Left lung (tissue), 10 donors: ENCODE data around the gene VPS13D. TPM values are rescaled to one million over a fixed set of nuclear protein-coding genes. Genes with fewer than 3 reads are reported as not detected.
A peak's percentile ranks its signal among the peaks of the same experiment; 100 is the strongest.

Experiments used
- ATAC-seq: fragments of 200-7000 bp; cut with Tn5 transposase; one replicate; pipeline ENCODE4 v1.9.1; 2020; ENCODE audit warnings: moderate library complexity
- DNase-seq, 4 donors: peaks; one replicate each; pipeline ENCODE4 v3.0.0-alpha.2; 2013 to 2020
- H3K27ac ChIP-seq, 2 donors: fragments of 200-600 bp; sonication (generic) in 1 of 2; one replicate each; pipeline versions ENCODE4 v1.5.0 to v1.8.0; 2020 to 2021
- H3K27me3 ChIP-seq, 2 donors: fragments of 200-600 bp; sonication (generic) in 1 of 2; one replicate each; pipeline versions ENCODE4 v1.5.0 to v1.8.0; 2020 to 2021
- H3K36me3 ChIP-seq, 2 donors: fragments of 200-600 bp; sonication (generic) in 1 of 2; one replicate each; pipeline versions ENCODE4 v1.5.0 to v1.8.0; 2020 to 2021
- H3K4me1 ChIP-seq, 2 donors: fragments of 200-600 bp; one replicate each; pipeline ENCODE4 v1.8.0; 2021
- H3K4me3 ChIP-seq, 2 donors: fragments of 200-600 bp; sonication (generic) in 1 of 2; one replicate each; pipeline versions ENCODE4 v1.5.0 to v1.8.0; 2020 to 2021; ENCODE audit warnings: mild to moderate bottlenecking in 1 of 2
- H3K9me3 ChIP-seq, 2 donors: fragments of 200-600 bp; sonication (generic) in 1 of 2; one replicate each; pipeline versions ENCODE4 v1.5.0 to v1.8.0; 2020 to 2021
- CTCF ChIP-seq, 2 donors: fragments of 200-600 bp; sonication (generic) in 1 of 2; IDR thresholded peaks; one replicate each; pipeline versions ENCODE4 v1.5.0 to v1.8.0; 2021; ENCODE audit warnings: antibody characterized with exemption in 2 of 2
- intact Hi-C, 2 donors: fragments of 100-400 bp; cut with DNase I; formaldehyde crosslinking; loops; one replicate each; pipeline versions ENCODE4 v1.11.2 to v1.14.2; 2022
- polyA plus RNA-seq, 6 donors: library from polyadenylated mRNA; unstranded; fragments of 120-200 nt; gene quantifications; one replicate each; pipeline ENCODE4 v1.2.1, GENCODE V29; 2013; ENCODE audit not compliant: insufficient read length in 6 of 6
- total RNA-seq, 2 donors: library from RNA; stranded (reverse); fragmentation: NEBNext Ultra II Directional; extraction: Animal tissue kit (Norgen Biotek cat#: 25700); gene quantifications; one replicate each; pipeline ENCODE4 v1.2.1, GENCODE V29; 2021
- donor health status: DM: no; HTN: yes; CAD: no.
- donor health status: DM: no; HTN: no; CAD: no.

Gene VPS13D
- total and polyA plus RNA-seq, 8 donors: 26.6 to 62.3 (median 30.2) TPM

GRCh38 chr1:12296623-12297022 is 66.8 kb downstream of the VPS13D start:
- intact Hi-C loops: no loop called here
- peaks cover 0 to 90% of the 10 kb centered on the region in 2 donors for H3K36me3 ChIP-seq
- no peak overlapping the region for H3K4me3 ChIP-seq

GRCh38 chr1:12300706-12301105 is 70.9 kb downstream of the VPS13D start:
- H3K9me3 ChIP-seq: no peaks in the 10 kb centered on the region
- TF ChIP-seq CTCF (IDR thresholded peaks at IDR 0.05): no peak
- peak overlapping the region in 1 of 2 donors; percentile 67 for H3K27ac ChIP-seq
- no peak overlapping the region for H3K4me3 ChIP-seq
- intact Hi-C loops: no loop called here
- H3K4me1 ChIP-seq: peaks cover 0 to 10% of the 10 kb centered on the region in 2 donors
- ATAC-seq (peak; percentile 82), DNase-seq (peak in 1 of 4 donors; percentile 36)
- peaks cover 0 to 83% of the 10 kb centered on the region in 2 donors for H3K36me3 ChIP-seq
- no peaks in the 10 kb centered on the region for H3K27me3 ChIP-seq

More at GRCh38 chr1:12296623-12297022, 66.8 kb downstream of the VPS13D start:
- ATAC-seq: no peak
- Histone ChIP-seq H3K27ac (no peak overlapping the region), H3K27me3 (no peaks in the 10 kb centered on the region), H3K4me1 (peaks cover 0 to 5% of the 10 kb centered on the region in 2 donors), H3K9me3 (no peaks in the 10 kb centered on the region)
- DNase-seq: no peak
- TF ChIP-seq CTCF (IDR thresholded peaks at IDR 0.05): no peak

GRCh38 chr1:12301518-12302237 is 71.8 kb downstream of the VPS13D start:
- ATAC-seq (peak; percentile 25), DNase-seq (no peak)
- Histone ChIP-seq H3K4me3 (no peak overlapping the region), H3K27me3 (no peaks in the 10 kb centered on the region), H3K27ac (peak overlapping the region in 1 of 2 donors; percentile 67), H3K4me1 (peaks cover 0 to 10% of the 10 kb centered on the region in 2 donors), H3K9me3 (no peaks in the 10 kb centered on the region), H3K36me3 (peaks cover 0 to 87% of the 10 kb centered on the region in 2 donors)
- intact Hi-C loops: no loop called here
- no peak for TF ChIP-seq CTCF (IDR thresholded peaks at IDR 0.05)

- peaks cover 0 to 94% of the 10 kb centered on the region in 2 donors for H3K36me3 ChIP-seq
- DNase-seq (no peak), ATAC-seq (no peak)
- intact Hi-C loops: no loop called here
- peak overlapping the region in 1 of 2 donors; percentile 8 for H3K27ac ChIP-seq
- no peaks in the 10 kb centered on the region for H3K9me3 ChIP-seq
- no peak for TF ChIP-seq CTCF (IDR thresholded peaks at IDR 0.05)
- peaks cover 0 to 10% of the 10 kb centered on the region in 2 donors for H3K4me1 ChIP-seq
- no peaks in the 10 kb centered on the region for H3K27me3 ChIP-seq
- no peak overlapping the region for H3K4me3 ChIP-seq
Measured at GRCh38 chr1:12302798-12303447, 73.1 kb downstream of the VPS13D start.

GRCh38 chr1:12305377-12305776 is 75.5 kb downstream of the VPS13D start:
- Histone ChIP-seq H3K27me3 (no peaks in the 10 kb centered on the region), H3K4me3 (no peak overlapping the region), H3K27ac (peak overlapping the region in 1 of 2 donors; percentile 30), H3K4me1 (peaks cover 10% of the 10 kb centered on the region in 2 donors), H3K9me3 (no peaks in the 10 kb centered on the region), H3K36me3 (peaks cover 0 to 94% of the 10 kb centered on the region in 2 donors)
- no peak for TF ChIP-seq CTCF (IDR thresholded peaks at IDR 0.05)
- ATAC-seq: no peak
- intact Hi-C loops: no loop called here
- no peak for DNase-seq
